Mesenchymal stem cell (in vitro differentiated cells and primary cell): Measurements from ENCODE around the gene LRCOL1.
A peak's percentile ranks its signal among the peaks of the same experiment; 100 is the strongest.

Experiments
- DNase-seq: peaks from one replicate; pipeline ENCODE4 v3.0.0-alpha.2; 2013
- H2AFZ ChIP-seq: one replicate; pipeline ENCODE4 v1.6.1; 2013; ENCODE audit warnings: low read depth, mild to moderate bottlenecking, control low read depth, inconsistent platforms, low read length, moderate library complexity
- H2AK5ac ChIP-seq: 2 replicates; pipeline ENCODE4 v1.6.1; 2013; ENCODE audit warnings: low read length, moderate library complexity, mild to moderate bottlenecking, inconsistent platforms; ENCODE audit not compliant: severe bottlenecking
- H2BK120ac ChIP-seq: one replicate; pipeline ENCODE4 v1.6.1; 2013; ENCODE audit warnings: low read depth, mild to moderate bottlenecking, inconsistent platforms, low read length, moderate library complexity
- H2BK12ac ChIP-seq, 2 experiments: one replicate each; pipeline ENCODE4 v1.6.1; 2013; ENCODE audit warnings: inconsistent platforms in 2 of 2, low read length in 2 of 2, mild to moderate bottlenecking in 2 of 2, moderate library complexity in 2 of 2, control low read depth in 1 of 2
- H2BK15ac ChIP-seq: one replicate; pipeline ENCODE4 v1.6.1; 2013; ENCODE audit warnings: mild to moderate bottlenecking, low read depth, inconsistent platforms; ENCODE audit not compliant: poor library complexity, severe bottlenecking
- H2BK5ac ChIP-seq: 2 replicates; pipeline ENCODE4 v1.6.1; 2013; ENCODE audit warnings: low read depth, mild to moderate bottlenecking, low read length, control low read depth, inconsistent platforms; ENCODE audit not compliant: poor library complexity, severe bottlenecking
- H3K14ac ChIP-seq, 2 experiments: one replicate each; pipeline ENCODE4 v1.6.1; 2013; ENCODE audit warnings: inconsistent platforms in 2 of 2, low read length in 2 of 2, control low read depth in 1 of 2, mild to moderate bottlenecking in 1 of 2, moderate library complexity in 1 of 2
- H3K18ac ChIP-seq, 2 experiments: one replicate each; pipeline ENCODE4 v1.6.1; 2013; ENCODE audit warnings: inconsistent platforms in 2 of 2, low read length in 2 of 2, control low read depth in 1 of 2, low read depth in 1 of 2, mild to moderate bottlenecking in 1 of 2
- H3K23ac ChIP-seq, 2 experiments: one replicate each; pipeline ENCODE4 v1.6.1; 2013; ENCODE audit warnings: inconsistent platforms in 2 of 2, low read length in 2 of 2, mild to moderate bottlenecking in 2 of 2, moderate library complexity in 2 of 2, control low read depth in 1 of 2
- H3K27ac ChIP-seq: 2 replicates; pipeline ENCODE4 v1.5.1; 2013; ENCODE audit warnings: mild to moderate bottlenecking, moderate library complexity, low read length, control low read depth, inconsistent platforms; ENCODE audit not compliant: poor library complexity, severe bottlenecking
- H3K27me3 ChIP-seq, 2 experiments: 2 replicates each; pipeline versions ENCODE4 v1.6.1 to v1.7.0; 2013; ENCODE audit warnings: low read length in 2 of 2, mild to moderate bottlenecking in 2 of 2, moderate library complexity in 2 of 2, control low read depth in 1 of 2, inconsistent platforms in 1 of 2; ENCODE audit not compliant: control insufficient read depth in 1 of 2, insufficient read depth in 1 of 2
- H3K36me3 ChIP-seq, 2 experiments: 2 replicates each; pipeline versions ENCODE4 v1.6.1 to v1.7.0; 2013; ENCODE audit warnings: low read length in 2 of 2, control low read depth in 1 of 2, inconsistent platforms in 1 of 2, low read depth in 1 of 2, mild to moderate bottlenecking in 1 of 2; ENCODE audit not compliant: insufficient read depth in 2 of 2, control insufficient read depth in 1 of 2
- H3K4ac ChIP-seq, 2 experiments: one replicate each; pipeline ENCODE4 v1.6.1; 2013; ENCODE audit warnings: inconsistent platforms in 2 of 2, low read length in 2 of 2, mild to moderate bottlenecking in 2 of 2, moderate library complexity in 2 of 2, control low read depth in 1 of 2, low read depth in 1 of 2
- H3K4me1 ChIP-seq: 2 replicates; pipeline ENCODE4 v1.6.1; 2013; ENCODE audit warnings: low read depth, low read length, control low read depth; ENCODE audit not compliant: control insufficient read depth, insufficient read depth
- H3K4me2 ChIP-seq: 2 replicates; pipeline ENCODE4 v1.6.1; 2013; ENCODE audit warnings: low read length, mild to moderate bottlenecking, inconsistent platforms; ENCODE audit not compliant: poor library complexity, severe bottlenecking
- H3K4me3 ChIP-seq, 2 experiments: 2 replicates each; pipeline versions ENCODE4 v1.5.1 to v1.7.0; 2013; ENCODE audit warnings: low read length in 2 of 2, mild to moderate bottlenecking in 2 of 2, control low read depth in 1 of 2, low read depth in 1 of 2; ENCODE audit not compliant: insufficient read depth in 1 of 2
- H3K79me1 ChIP-seq: replicated peaks from 2 replicates; pipeline ENCODE4 v1.6.1; 2013; ENCODE audit warnings: mild to moderate bottlenecking, control low read depth, low read length, inconsistent platforms; ENCODE audit not compliant: poor library complexity, severe bottlenecking
- H3K9ac ChIP-seq: 2 replicates; pipeline ENCODE4 v1.7.0; 2013; ENCODE audit warnings: mild to moderate bottlenecking, low read length, moderate library complexity
- H3K9me3 ChIP-seq: 2 replicates; pipeline ENCODE4 v1.7.0; 2013; ENCODE audit warnings: mild to moderate bottlenecking, low read length; ENCODE audit not compliant: control insufficient read depth
- H4K8ac ChIP-seq: one replicate; pipeline ENCODE4 v1.6.1; 2013; ENCODE audit warnings: inconsistent platforms, mild to moderate bottlenecking, low read length, moderate library complexity
- H4K91ac ChIP-seq: one replicate; pipeline ENCODE4 v1.6.1; 2013; ENCODE audit warnings: mild to moderate bottlenecking, low read length, inconsistent platforms
- WGBS: methylation state at CpG from one replicate; pipeline ENCODE4 v1.1.7; 2013; ENCODE audit warnings: mixed read lengths; 5-methylcytosine and 5-hydroxymethylcytosine counted together

The LRCOL1 gene

GRCh38 chr12:132565365-132565764 lies 45.0 kb downstream of the LRCOL1 start:
- Histone ChIP-seq H4K8ac (no peak overlapping the region), H3K4ac (no peak overlapping the region), H3K9ac (no peak overlapping the region), H2BK5ac (no peak overlapping the region), H3K4me3 (no peak overlapping the region), H3K14ac (no peak overlapping the region), H3K4me1 (peaks cover 22% of the 10 kb centered on the region), H2BK15ac (no peak overlapping the region), H2BK120ac (no peak overlapping the region), H2BK12ac (no peak overlapping the region), H2AK5ac (no peak overlapping the region), H3K9me3 (no peaks in the 10 kb centered on the region), H3K18ac (no peak overlapping the region), H3K4me2 (no peak overlapping the region), H3K79me1 (peaks cover 56% of the 10 kb centered on the region), H3K23ac (no peak overlapping the region), H3K36me3 (peaks cover 4 to 60% of the 10 kb centered on the region in 2 experiments), H3K27me3 (peaks cover 0 to 7% of the 10 kb centered on the region in 2 experiments), H2AFZ (no peak overlapping the region), H4K91ac (no peak overlapping the region), H3K27ac (no peak overlapping the region)
- no peak for DNase-seq
- 97% methylated on average over 18 of the region's 18 CpGs for WGBS

GRCh38 chr12:132563911-132564310 lies 46.5 kb downstream of the LRCOL1 start:
- Histone ChIP-seq H3K36me3 (peaks cover 4 to 46% of the 10 kb centered on the region in 2 experiments), H2BK5ac (no peak overlapping the region), H4K8ac (no peak overlapping the region), H2BK12ac (no peak overlapping the region), H4K91ac (peak overlapping the region; percentile 29), H2AFZ (no peak overlapping the region), H2BK120ac (no peak overlapping the region), H3K18ac (no peak overlapping the region), H2AK5ac (no peak overlapping the region), H3K4me1 (peaks cover 24% of the 10 kb centered on the region), H3K9ac (no peak overlapping the region), H3K79me1 (peaks cover 49% of the 10 kb centered on the region), H3K9me3 (no peaks in the 10 kb centered on the region), H3K4ac (no peak overlapping the region), H3K4me2 (no peak overlapping the region), H3K14ac (no peak overlapping the region), H2BK15ac (no peak overlapping the region), H3K23ac (no peak overlapping the region), H3K27me3 (peaks cover 0 to 7% of the 10 kb centered on the region in 2 experiments), H3K27ac (no peak overlapping the region), H3K4me3 (no peak overlapping the region)
- WGBS, result 96% methylated on average over 20 of the region's 20 CpGs
- DNase-seq, result no peak

GRCh38 chr12:132562489-132563021 lies 47.8 kb downstream of the LRCOL1 start:
- no peak overlapping the region for H3K18ac ChIP-seq
- no peak overlapping the region for H2BK5ac ChIP-seq
- no peak overlapping the region for H2BK120ac ChIP-seq
- no peaks in the 10 kb centered on the region for H3K9me3 ChIP-seq
- H3K4ac ChIP-seq, result no peak overlapping the region
- H3K4me3 ChIP-seq, result no peak overlapping the region
- peaks cover 4 to 32% of the 10 kb centered on the region in 2 experiments for H3K36me3 ChIP-seq
- DNase-seq, result no peak
- no peak overlapping the region for H2BK12ac ChIP-seq
- no peak overlapping the region for H2BK15ac ChIP-seq
- no peak overlapping the region for H3K27ac ChIP-seq
- H4K91ac ChIP-seq, result no peak overlapping the region
- 88% methylated on average over 17 of the region's 21 CpGs for WGBS
- H3K4me1 ChIP-seq, result peaks cover 30% of the 10 kb centered on the region
- H3K27me3 ChIP-seq, result peaks cover 0 to 7% of the 10 kb centered on the region in 2 experiments
- no peak overlapping the region for H2AK5ac ChIP-seq
- H3K9ac ChIP-seq, result no peak overlapping the region
- H4K8ac ChIP-seq, result no peak overlapping the region
- H3K79me1 ChIP-seq, result peaks cover 38% of the 10 kb centered on the region
- H3K4me2 ChIP-seq, result no peak overlapping the region
- no peak overlapping the region for H3K23ac ChIP-seq
- no peak overlapping the region for H2AFZ ChIP-seq
- no peak overlapping the region for H3K14ac ChIP-seq

- no peak overlapping the region for H3K14ac ChIP-seq
- no peak overlapping the region for H2BK12ac ChIP-seq
- peaks cover 0 to 7% of the 10 kb centered on the region in 2 experiments for H3K27me3 ChIP-seq
- peaks cover 30% of the 10 kb centered on the region for H3K4me1 ChIP-seq
- H2AK5ac ChIP-seq, result no peak overlapping the region
- WGBS, result 74% methylated on average over 19 of the region's 21 CpGs
- H3K36me3 ChIP-seq, result peaks cover 4 to 22% of the 10 kb centered on the region in 2 experiments
- H3K9ac ChIP-seq, result no peak overlapping the region
- no peak overlapping the region for H2BK5ac ChIP-seq
- H3K27ac ChIP-seq, result no peak overlapping the region
- no peak overlapping the region for H2BK120ac ChIP-seq
- H3K4me2 ChIP-seq, result no peak overlapping the region
- H3K18ac ChIP-seq, result no peak overlapping the region
- H3K79me1 ChIP-seq, result peaks cover 29% of the 10 kb centered on the region
- no peak overlapping the region for H4K8ac ChIP-seq
- DNase-seq, result peak; percentile 18
- H3K9me3 ChIP-seq, result no peaks in the 10 kb centered on the region
- no peak overlapping the region for H3K23ac ChIP-seq
- no peak overlapping the region for H3K4ac ChIP-seq
- no peak overlapping the region for H4K91ac ChIP-seq
- no peak overlapping the region for H2BK15ac ChIP-seq
- no peak overlapping the region for H2AFZ ChIP-seq
- peak overlapping the region in 1 of 2 experiments; percentile 76 for H3K4me3 ChIP-seq
Measured at GRCh38 chr12:132561427-132562156, 48.8 kb downstream of the LRCOL1 start.
